ENCODE data around the gene MNAT1.

DNA sequence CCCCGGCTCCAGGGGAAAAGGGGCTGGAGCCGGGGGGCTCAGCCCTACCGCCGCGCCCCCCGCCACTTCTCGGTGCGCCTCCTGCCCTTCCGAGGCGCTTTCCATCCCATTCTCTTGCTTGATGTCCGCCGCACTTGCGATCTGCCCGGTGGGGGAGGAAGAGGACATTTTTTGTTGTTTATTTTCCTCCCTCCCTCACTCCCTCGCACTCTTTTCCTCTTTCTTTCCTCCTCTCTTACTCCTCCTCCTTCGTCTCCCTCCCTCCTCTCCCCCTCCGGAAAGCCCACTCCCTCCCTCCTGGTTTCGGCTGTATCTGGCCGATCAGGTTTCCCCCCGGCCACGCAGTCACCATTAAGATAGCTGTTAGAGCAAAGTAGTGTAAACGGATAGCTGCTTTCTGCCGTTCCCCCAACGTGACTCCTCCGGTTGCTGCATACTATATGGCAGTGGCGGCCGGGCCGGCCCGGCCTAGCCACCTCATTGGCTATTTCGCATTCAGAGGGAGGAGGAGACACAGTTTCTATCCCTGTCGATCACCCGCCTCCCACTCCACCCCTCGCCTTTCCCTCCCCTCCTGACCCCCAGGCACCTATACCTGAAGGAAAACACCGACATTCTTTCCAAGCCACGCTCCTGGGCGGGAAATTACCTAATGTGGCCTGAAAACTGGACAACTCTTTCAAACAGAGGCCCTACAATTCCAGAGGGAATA, 10.5 kb upstream of the MNAT1 start, which contains the start of gene SIX4:
- TF ChIP-seq, protein P1, sequence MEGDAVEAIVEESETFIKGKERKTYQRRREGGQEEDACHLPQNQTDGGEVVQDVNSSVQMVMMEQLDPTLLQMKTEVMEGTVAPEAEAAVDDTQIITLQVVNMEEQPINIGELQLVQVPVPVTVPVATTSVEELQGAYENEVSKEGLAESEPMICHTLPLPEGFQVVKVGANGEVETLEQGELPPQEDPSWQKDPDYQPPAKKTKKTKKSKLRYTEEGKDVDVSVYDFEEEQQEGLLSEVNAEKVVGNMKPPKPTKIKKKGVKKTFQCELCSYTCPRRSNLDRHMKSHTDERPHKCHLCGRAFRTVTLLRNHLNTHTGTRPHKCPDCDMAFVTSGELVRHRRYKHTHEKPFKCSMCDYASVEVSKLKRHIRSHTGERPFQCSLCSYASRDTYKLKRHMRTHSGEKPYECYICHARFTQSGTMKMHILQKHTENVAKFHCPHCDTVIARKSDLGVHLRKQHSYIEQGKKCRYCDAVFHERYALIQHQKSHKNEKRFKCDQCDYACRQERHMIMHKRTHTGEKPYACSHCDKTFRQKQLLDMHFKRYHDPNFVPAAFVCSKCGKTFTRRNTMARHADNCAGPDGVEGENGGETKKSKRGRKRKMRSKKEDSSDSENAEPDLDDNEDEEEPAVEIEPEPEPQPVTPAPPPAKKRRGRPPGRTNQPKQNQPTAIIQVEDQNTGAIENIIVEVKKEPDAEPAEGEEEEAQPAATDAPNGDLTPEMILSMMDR (IDR thresholded peaks at IDR 0.05; ENCODE audit: borderline replicate concordance, extremely low read depth, low read length, poor library complexity, severe bottlenecking) = no peak
- no peak for TF ChIP-seq EZH2 (IDR thresholded peaks at IDR 0.05; ENCODE audit: borderline replicate concordance, low read depth, low read length, severe bottlenecking)
